ENCODE measurements around the gene MED25. TPM values are rescaled to one million over a fixed set of nuclear protein-coding genes. Genes with fewer than 3 reads are reported as not detected.

Gene MED25
- total RNA-seq, 1 donor from 2014 or later = 9.9 TPM

DNA sequence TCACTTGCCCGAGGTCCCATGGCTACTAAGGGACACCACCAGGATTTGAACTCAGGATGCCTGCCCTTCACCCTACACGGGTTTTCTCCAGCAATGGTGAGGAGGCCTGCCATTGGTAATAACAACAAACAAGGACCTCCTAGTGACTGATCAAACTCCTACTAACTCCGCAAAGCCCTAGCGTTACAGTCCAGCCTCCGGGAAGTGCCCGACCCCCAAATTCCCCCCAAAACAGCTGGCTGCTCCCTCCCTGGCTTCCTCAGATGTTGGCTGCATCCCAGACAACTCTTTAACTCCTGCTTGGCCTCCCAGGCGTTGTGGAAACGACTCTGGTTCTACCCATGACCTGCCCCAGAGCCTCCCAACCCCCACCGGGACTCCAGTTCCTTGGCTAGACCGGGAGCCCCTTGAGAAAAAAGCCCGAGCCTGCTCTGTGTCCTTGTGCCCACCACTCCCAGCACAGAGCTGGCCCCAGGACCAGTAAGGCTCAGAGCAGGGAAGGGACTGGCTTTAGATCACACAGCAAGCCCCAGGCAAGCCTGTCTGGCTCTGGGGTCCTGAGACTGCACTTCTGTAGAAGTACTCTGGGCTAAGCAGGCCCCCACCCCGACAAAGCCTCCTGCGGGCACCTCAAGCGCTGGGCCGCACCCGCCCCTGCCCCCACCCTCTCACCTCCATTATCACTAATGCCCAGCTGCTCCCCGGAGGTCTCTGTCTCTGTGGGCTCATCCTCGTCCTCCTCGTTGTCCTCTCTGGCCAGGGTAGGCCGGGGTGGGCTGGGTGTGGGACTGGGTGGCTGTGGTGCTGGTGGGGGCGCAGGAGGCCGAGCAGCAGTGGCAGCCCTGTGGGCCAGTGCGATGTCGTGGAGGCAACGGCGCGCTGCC lies 54.4 kb downstream of the MED25 start:
- DNase-seq (ENCODE audit: low read depth in 2 of 2) = no peak

DNA sequence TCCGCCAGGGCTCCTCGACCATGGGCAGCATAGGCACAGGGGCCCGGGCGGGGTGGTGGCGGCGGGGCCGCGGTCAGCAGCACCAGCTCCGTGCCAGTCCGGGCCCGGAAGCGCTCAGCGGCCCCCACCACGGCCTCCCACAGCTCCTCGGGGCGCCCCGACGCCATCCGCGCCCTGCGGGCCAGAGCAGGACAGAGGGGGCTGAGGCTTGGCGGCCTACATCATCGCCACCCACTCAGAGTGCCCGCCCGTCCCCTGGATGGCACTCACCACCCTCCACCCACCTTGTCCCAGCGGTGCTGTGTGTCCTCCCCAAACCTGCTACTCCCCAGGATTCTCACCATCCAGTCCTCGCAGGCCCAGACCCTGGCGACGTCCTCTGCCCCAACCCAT lies 55.0 kb downstream of the MED25 start:
- DNase-seq (ENCODE audit: low read depth in 2 of 2) = no peak

DNA sequence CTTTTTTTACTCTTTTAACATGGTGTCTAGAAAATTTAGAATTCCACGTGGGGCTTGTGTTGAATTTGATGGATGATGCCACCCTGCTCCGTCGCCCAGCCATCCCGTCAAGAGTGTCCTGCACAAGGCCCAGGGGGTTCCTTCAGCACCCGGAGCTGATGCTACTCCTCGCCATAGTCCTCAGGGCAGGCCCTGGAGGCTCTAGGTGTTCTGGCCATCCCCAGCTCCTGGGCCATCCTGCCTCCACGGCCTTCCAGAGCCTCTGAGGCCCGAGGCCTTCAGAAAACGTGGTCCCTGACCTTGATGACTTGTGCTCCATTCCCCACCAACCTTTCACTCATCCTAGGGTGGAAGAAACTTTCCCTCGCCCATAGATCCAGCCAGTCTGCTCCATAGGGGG lies 55.7 kb downstream of the MED25 start:
- no peak for DNase-seq (ENCODE audit: low read depth in 2 of 2)

DNA sequence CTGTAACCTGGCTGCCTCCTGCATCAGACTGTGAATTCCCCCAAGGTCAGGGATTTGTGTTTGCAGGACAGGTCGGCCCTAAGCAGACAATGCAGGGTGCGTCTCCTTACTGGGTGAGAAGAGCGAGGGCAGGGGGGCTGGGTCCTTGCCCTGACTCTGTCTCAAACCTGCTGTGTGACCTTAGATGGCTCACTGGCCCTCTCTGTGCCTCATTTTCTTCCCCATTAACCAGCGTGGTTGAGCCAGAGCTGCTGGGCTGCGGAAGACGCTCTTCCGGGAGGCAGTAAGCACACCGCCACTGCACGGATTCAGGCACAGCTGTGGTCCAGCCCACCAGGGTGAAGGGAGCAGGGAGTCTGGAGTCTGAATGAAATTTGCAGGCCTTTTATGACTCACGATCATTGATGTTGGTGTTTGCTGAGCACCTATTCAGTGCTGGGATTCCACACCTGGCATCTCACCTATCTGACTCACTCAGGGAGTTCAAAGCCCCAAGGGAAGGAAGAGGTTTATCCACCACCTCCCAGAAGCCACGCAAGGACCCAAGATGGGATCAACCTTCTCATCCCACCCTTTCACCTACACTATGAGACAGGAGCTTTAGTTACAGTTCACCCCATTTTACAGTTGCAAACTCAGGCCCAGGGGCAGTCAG lies 56.5 kb downstream of the MED25 start:
- no peak for DNase-seq (ENCODE audit: low read depth in 2 of 2)

GRCh38 chr19:49875177-49875576 lies 57.1 kb downstream of the MED25 start:
- DNase-seq (ENCODE audit: low read depth in 2 of 2) = no peak

DNA sequence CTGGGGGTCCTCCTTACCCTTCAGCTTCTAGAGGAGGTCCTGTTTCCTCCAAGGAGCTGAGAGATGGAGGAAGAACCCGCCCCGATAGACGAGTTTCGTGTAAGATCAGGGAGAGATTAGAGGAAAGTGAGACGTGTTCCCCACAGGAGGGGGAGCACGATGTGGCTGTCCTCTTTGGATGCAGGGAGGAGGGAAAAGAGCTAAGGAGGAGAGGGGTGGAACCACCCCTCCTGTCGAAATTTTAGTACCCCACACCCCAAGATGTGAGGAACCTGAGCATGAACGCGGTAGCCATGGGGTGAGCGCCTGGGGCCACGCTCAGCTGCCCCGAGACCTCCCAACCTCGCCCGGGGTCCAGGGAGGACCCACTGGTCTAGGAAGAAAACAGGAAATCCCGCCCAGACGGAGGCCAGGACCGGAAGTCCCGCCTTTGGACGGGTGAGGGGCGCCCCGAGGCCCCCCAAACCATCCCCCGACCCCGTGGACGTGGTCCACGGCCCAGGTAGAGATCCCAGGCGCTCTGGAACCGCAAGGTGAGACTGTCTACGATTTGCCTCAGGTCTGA lies 57.9 kb downstream of the MED25 start:
- DNase-seq (ENCODE audit: low read depth in 2 of 2) = peak; percentile 57 to 64

- peak; percentile 99 to 100 for DNase-seq (ENCODE audit: low read depth in 2 of 2)
These were observed 58.4 kb downstream of the MED25 start for GRCh38 chr19:49876422-49877019.

DNA sequence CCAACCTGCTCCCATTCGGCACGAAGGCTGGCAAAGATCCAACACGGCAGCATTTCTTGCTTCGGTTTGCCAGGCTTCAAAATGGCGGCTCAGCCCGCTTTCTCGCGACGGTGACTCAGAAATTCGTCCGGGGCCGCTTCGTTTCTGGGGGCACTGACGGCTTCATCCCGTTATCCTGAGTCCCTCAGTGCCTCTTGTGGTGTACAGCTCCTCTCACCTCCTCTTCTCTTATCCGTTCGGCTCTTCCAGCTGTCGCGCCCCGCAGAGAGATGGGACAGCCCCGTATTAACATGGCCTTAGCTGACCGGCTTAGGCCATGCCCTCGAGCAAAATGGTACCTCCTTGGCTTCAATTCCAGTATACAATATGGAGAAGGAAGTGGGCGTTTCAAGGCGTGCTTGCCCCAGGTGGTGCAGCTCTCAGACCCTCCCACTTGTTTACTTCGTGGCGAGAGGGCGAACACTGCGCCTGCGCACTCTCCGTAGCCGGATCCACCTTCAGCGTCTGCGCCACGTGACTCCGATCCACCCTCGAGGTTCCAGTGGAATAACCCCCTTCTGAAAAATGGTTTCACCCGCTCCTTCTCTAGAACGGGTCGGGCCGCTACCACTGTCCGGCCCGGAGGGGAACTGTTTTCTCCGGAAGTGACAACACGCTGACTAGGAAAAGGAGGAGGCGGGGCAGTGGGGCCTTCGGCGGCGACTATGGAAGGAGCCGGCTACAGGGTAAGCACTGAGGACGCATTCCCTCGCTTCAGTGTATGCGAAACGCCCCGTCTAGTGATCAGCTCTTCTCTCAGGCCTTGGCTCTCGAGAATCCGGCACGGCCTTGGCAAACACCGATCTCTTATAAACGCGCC lies 59.2 kb downstream of the MED25 start, which contains the start of the genes AKT1S1 and TBC1D17:
AKT1S1 (minus strand) TSS at position 336 of the 859 bp plus-strand sequence. CDS start 4,060 bp downstream, outside the sequence.
TBC1D17 (plus strand) TSS at position 683 of the 859 bp plus-strand sequence; CDS start at position 705, 22 bp downstream.
- DNase-seq (ENCODE audit: low read depth in 2 of 2) = peak; percentile 100

GRCh38 chr19:49877879-49878743 lies 60.0 kb downstream of the MED25 start:
- DNase-seq (ENCODE audit: low read depth in 2 of 2) = peak; percentile 98

GRCh38 chr19:49878744-49879070 lies 60.6 kb downstream of the MED25 start:
- no peak for DNase-seq (ENCODE audit: low read depth in 2 of 2)

GRCh38 chr19:49879243-49879963 lies 61.3 kb downstream of the MED25 start:
- peak in 1 of 2 donors; percentile 66 for DNase-seq (ENCODE audit: low read depth in 2 of 2)

DNA sequence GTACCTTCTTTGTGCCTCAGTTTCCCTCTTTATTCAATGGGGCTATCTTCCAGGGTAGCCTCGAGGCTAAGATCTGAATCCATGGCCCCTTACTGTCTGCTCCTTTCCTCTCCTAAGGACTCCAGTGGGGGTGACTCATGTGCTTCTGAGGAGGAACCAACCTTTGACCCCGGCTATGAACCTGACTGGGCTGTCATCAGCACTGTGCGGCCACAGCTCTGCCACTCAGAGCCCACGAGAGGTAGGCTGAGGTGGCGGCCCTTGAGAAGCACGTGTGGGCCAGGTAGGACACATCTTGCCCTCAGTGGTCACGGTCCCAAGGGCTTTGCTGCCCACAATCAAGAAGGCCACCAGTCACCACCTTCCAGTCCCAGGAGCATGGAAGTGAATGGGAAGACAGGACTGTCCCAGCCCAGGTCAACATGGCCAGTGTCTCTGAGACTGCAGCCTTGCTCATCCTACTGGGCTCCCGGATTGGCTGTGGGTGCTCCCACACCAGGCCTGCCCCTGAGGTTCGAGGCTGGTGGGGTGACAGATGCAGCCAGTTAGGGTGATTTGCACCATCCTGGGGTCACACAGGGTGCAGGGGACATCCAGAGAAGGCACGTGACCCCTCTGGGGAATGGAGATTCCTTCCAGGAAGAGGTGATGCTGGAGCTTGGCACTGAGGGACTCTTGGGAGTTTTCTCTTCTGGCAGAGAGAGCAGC lies 62.2 kb downstream of the MED25 start:
- DNase-seq (ENCODE audit: low read depth in 2 of 2) = no peak

DNA sequence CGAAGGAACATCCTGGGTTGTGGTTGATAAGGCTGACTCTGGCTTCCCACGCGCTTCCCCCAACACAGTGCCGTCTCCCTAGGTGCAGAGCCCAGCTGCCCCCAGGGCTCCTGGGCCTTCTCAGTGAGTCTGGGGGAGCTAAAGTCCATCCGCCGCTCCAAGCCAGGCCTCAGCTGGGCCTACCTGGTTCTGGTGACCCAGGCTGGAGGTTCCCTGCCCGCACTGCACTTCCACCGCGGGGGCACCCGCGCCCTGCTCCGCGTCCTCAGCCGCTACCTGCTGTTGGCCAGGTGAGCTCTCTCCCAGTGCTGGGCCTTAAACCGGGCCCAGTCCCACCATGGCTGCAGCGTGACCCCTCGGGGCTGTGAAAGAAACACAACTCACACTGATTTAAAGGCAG lies 63.1 kb downstream of the MED25 start:
- DNase-seq (ENCODE audit: low read depth in 2 of 2) = no peak

GRCh38 chr19:49881672-49882394 lies 63.7 kb downstream of the MED25 start:
- peak in 1 of 2 donors; percentile 36 for DNase-seq (ENCODE audit: low read depth in 2 of 2)

- no peak for DNase-seq (ENCODE audit: low read depth in 2 of 2)
These were observed 64.6 kb downstream of the MED25 start for GRCh38 chr19:49882643-49883042.

GRCh38 chr19:49883094-49883493 lies 65.0 kb downstream of the MED25 start:
- no peak for DNase-seq (ENCODE audit: low read depth in 2 of 2)

DNA sequence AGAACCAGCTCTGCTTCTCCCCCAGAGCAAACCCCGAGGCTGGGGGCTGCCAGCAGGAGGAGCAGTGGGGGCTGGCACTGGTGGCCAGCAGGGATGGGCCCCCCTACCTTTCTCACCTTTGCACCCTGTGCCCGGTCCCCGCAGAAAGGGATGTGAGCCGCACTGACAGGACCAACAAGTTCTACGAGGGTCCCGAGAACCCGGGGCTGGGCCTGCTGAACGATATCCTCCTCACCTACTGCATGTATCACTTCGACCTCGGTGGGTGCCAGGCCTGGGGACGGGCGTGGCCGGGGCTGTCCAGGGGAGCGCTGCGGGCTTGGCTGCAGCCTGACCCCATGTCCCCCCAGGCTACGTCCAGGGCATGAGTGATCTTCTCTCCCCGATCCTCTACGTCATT lies 66.0 kb downstream of the MED25 start:
- no peak for DNase-seq (ENCODE audit: low read depth in 2 of 2)

DNA sequence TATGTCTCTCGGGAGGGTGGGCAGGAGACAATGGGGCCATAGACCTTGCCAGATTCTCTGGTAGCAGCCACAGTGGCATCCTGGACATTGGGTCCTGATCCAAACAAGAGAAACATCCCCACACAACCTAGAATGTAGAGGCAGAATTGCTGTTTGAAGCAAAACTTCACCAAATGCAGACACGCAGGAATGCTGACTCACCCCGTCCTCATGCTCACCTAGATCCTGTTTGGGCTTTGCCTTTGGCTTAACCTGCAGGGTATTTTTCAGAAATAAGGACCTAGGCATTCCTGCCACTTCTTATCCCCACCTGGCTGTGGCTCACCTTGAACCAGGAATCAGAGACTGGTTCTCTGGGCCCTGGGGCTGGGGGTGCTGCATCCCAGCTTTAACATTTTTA lies 66.7 kb downstream of the MED25 start:
- DNase-seq (ENCODE audit: low read depth in 2 of 2) = no peak
